Measurements from ENCODE around the gene PILRA.

The PILRA gene

GRCh38 chr7:100418930-100419659 is 45.8 kb downstream of the PILRA start:
- no peak for TF ChIP-seq CTCF (conservative IDR thresholded peaks at IDR 0.05; ENCODE audit: low read depth, low read length)

GRCh38 chr7:100419660-100420226 is 46.5 kb downstream of the PILRA start:
- TF ChIP-seq CTCF (conservative IDR thresholded peaks at IDR 0.05; ENCODE audit: low read depth, low read length), result no peak
- H3K4me3 ChIP-seq (ENCODE audit: low read length), result no peak overlapping the region
- no peak for DNase-seq (ENCODE audit: low read depth)

More at GRCh38 chr7:100418930-100419659, 45.8 kb downstream of the PILRA start:
- no peak overlapping the region for H3K4me3 ChIP-seq (ENCODE audit: low read length)
- DNase-seq (ENCODE audit: low read depth), result no peak

- H3K4me3 ChIP-seq (ENCODE audit: low read length), result no peak overlapping the region
- no peak for TF ChIP-seq CTCF (conservative IDR thresholded peaks at IDR 0.05; ENCODE audit: low read depth, low read length)
- no peak for DNase-seq (ENCODE audit: low read depth)
Observed at GRCh38 chr7:100423315-100423714, 50.0 kb downstream of the PILRA start.

- TF ChIP-seq CTCF (conservative IDR thresholded peaks at IDR 0.05; ENCODE audit: low read depth, low read length), result no peak
- no peak for DNase-seq (ENCODE audit: low read depth)
- H3K4me3 ChIP-seq (ENCODE audit: low read length), result no peak overlapping the region
Observed at GRCh38 chr7:100425347-100425746, 52.1 kb downstream of the PILRA start.

GRCh38 chr7:100426516-100426915 is 53.2 kb downstream of the PILRA start:
- no peak overlapping the region for H3K4me3 ChIP-seq (ENCODE audit: low read length)
- DNase-seq (ENCODE audit: low read depth), result no peak
- TF ChIP-seq CTCF (conservative IDR thresholded peaks at IDR 0.05; ENCODE audit: low read depth, low read length), result no peak

- peak overlapping the region; percentile 85 for H3K4me3 ChIP-seq (ENCODE audit: low read length)
- no peak for DNase-seq (ENCODE audit: low read depth)
- no peak for TF ChIP-seq CTCF (conservative IDR thresholded peaks at IDR 0.05; ENCODE audit: low read depth, low read length)
Observed at GRCh38 chr7:100427762-100428198, 54.5 kb downstream of the PILRA start.

Data from retinal pigment epithelial cell (primary cell).